ENCODE measurements around the gene SASH3. TPM values are rescaled to one million over a fixed set of nuclear protein-coding genes. Genes with fewer than 3 reads are reported as not detected.

SASH3 gene
- total RNA-seq, 1 donor from 2014 or later: not detected

Other genes starting within 250 kb of the SASH3 start
- 10.0 and 11.9 TPM in 2 replicates for gene OCRL, start 239.7 kb upstream of the SASH3 start, total RNA-seq
- gene APLN, start 125.0 kb upstream of the SASH3 start, total RNA-seq: 9.3 and 28.8 TPM in 2 replicates
- gene XPNPEP2, start 41.0 kb upstream of the SASH3 start, total RNA-seq: not detected in 2 replicates
- 10.7 and 15.9 TPM in 2 replicates for gene ZDHHC9, start 63.9 kb downstream of the SASH3 start, total RNA-seq
- gene UTP14A, start 126.2 kb downstream of the SASH3 start, total RNA-seq: 10.9 and 11.9 TPM in 2 replicates
- 1.7 and 2.0 TPM in 2 replicates for gene BCORL1, start 202.7 kb downstream of the SASH3 start, total RNA-seq